ENCODE data around the gene GRIA1. TPM values are rescaled to one million over a fixed set of nuclear protein-coding genes. Genes with fewer than 3 reads are reported as not detected.

The GRIA1 gene
- total RNA-seq, 4 donors from 2014 or later: 0.63 to 1.2 (median 0.93) TPM

- Histone ChIP-seq H3K36me3 (no peaks in the 10 kb centered on the region), H3K4me1 (peaks cover 0 to 28% (median 21%) of the 10 kb centered on the region in 4 donors), H3K4me3 (no peak overlapping the region), H3K27me3 (no peaks in the 10 kb centered on the region), H3K9me3 (no peaks in the 10 kb centered on the region), H3K27ac (replicated peaks in 1 of 4) (no peak overlapping the region)
- DNase-seq (ENCODE audit: extremely low spot score): no peak
- WGBS: 82% methylated on average over 2 of the region's 2 CpGs
- TF ChIP-seq CTCF (IDR thresholded peaks at IDR 0.05): no peak
- no peak for TF ChIP-seq POLR2A (IDR thresholded peaks at IDR 0.05; ENCODE audit: low read depth)
- TF ChIP-seq EP300 (IDR thresholded peaks at IDR 0.05): no peak
- TF ChIP-seq POLR2AphosphoS5 (IDR thresholded peaks at IDR 0.05): no peak
- intact Hi-C loops (cut with DNase I): no loop called here
Observed at GRCh38 chr5:153520952-153521351, 30.5 kb downstream of the GRIA1 start.

- Histone ChIP-seq H3K27ac (replicated peaks in 1 of 4) (no peak overlapping the region), H3K27me3 (no peaks in the 10 kb centered on the region), H3K9me3 (no peaks in the 10 kb centered on the region), H3K36me3 (no peaks in the 10 kb centered on the region), H3K4me1 (peaks cover 0 to 28% (median 21%) of the 10 kb centered on the region in 4 donors), H3K4me3 (no peak overlapping the region)
- no peak for DNase-seq (ENCODE audit: extremely low spot score)
- TF ChIP-seq POLR2AphosphoS5 (IDR thresholded peaks at IDR 0.05) (no peak), EP300 (IDR thresholded peaks at IDR 0.05) (no peak), CTCF (IDR thresholded peaks at IDR 0.05) (no peak), POLR2A (IDR thresholded peaks at IDR 0.05; ENCODE audit: low read depth) (no peak)
- intact Hi-C loops (cut with DNase I): no loop called here
Observed at GRCh38 chr5:153523211-153523610, 32.7 kb downstream of the GRIA1 start.

GRCh38 chr5:153523831-153524230, 33.4 kb downstream of the GRIA1 start:
- Histone ChIP-seq H3K27ac (replicated peaks in 1 of 4) (no peak overlapping the region), H3K4me3 (no peak overlapping the region), H3K4me1 (peaks cover 0 to 28% (median 21%) of the 10 kb centered on the region in 4 donors), H3K36me3 (no peaks in the 10 kb centered on the region), H3K9me3 (no peaks in the 10 kb centered on the region), H3K27me3 (no peaks in the 10 kb centered on the region)
- intact Hi-C loops (cut with DNase I): no loop called here
- peak; percentile 90 for DNase-seq (ENCODE audit: extremely low spot score)
- TF ChIP-seq POLR2AphosphoS5 (IDR thresholded peaks at IDR 0.05) (no peak), CTCF (IDR thresholded peaks at IDR 0.05) (no peak), EP300 (IDR thresholded peaks at IDR 0.05) (no peak), POLR2A (IDR thresholded peaks at IDR 0.05; ENCODE audit: low read depth) (no peak)
- 49% methylated on average over 5 of the region's 5 CpGs for WGBS

- intact Hi-C loops (cut with DNase I): no loop called here
- no peaks in the 10 kb centered on the region for H3K27me3 ChIP-seq
- TF ChIP-seq EP300 (IDR thresholded peaks at IDR 0.05) (no peak), CTCF (IDR thresholded peaks at IDR 0.05) (no peak), POLR2AphosphoS5 (IDR thresholded peaks at IDR 0.05) (no peak), POLR2A (IDR thresholded peaks at IDR 0.05; ENCODE audit: low read depth) (no peak)
- no peak overlapping the region for H3K4me3 ChIP-seq
- H3K9me3 ChIP-seq: no peaks in the 10 kb centered on the region
- 95% methylated on average over 1 of the region's 1 CpG for WGBS
- no peak for DNase-seq (ENCODE audit: extremely low spot score)
- no peaks in the 10 kb centered on the region for H3K36me3 ChIP-seq
- H3K4me1 ChIP-seq: peaks cover 0 to 28% (median 21%) of the 10 kb centered on the region in 4 donors
- H3K27ac ChIP-seq (replicated peaks in 1 of 4): no peak overlapping the region
Observed at GRCh38 chr5:153525536-153525935, 35.1 kb downstream of the GRIA1 start.
